K562 (cell line): ENCODE results near the gene WSCD2. TPM values are rescaled to one million over a fixed set of nuclear protein-coding genes. Genes with fewer than 3 reads are reported as not detected.

Experiments used
- CHD4 ChIP-seq: fragments of 200-600 bp; sonication (generic); IDR thresholded peaks from 3 replicates; pipeline ENCODE4 v1.6.1; 2012; ENCODE audit warnings: low read depth, mild to moderate bottlenecking, mixed read lengths, low read length, inconsistent platforms; ENCODE audit not compliant: insufficient read depth, insufficient replicate concordance, poor library complexity, severe bottlenecking
- KAT8 ChIP-seq: fragments of 450-650 bp; IDR thresholded peaks from 2 replicates; pipeline ENCODE4 v1.6.1; 2016; ENCODE audit warnings: low read depth, mild to moderate bottlenecking
- MTA1 ChIP-seq: fragments of 450-650 bp; IDR thresholded peaks from 2 replicates; pipeline ENCODE4 v1.6.1; 2017; ENCODE audit warnings: borderline replicate concordance
- NCOA2 ChIP-seq, 2 experiments: fragments of 450-650 bp; IDR thresholded peaks; 2 replicates each; pipeline ENCODE4 v1.6.1; 2018; ENCODE audit warnings: mild to moderate bottlenecking in 2 of 2, moderate library complexity in 1 of 2; ENCODE audit not compliant: partially characterized antibody in 2 of 2
- NUFIP1 ChIP-seq: fragments of 450-650 bp; IDR thresholded peaks from 2 replicates; pipeline ENCODE4 v1.6.1; 2018; ENCODE audit not compliant: partially characterized antibody
- RCOR1 ChIP-seq, 2 experiments: IDR thresholded peaks; 2 replicates each; pipeline ENCODE4 v1.6.1; 2012; ENCODE audit warnings: low read depth in 2 of 2, low read length in 2 of 2, borderline replicate concordance in 1 of 2, improper control_type of control experiment in 1 of 2
- SP1 ChIP-seq: sonication (generic); formaldehyde crosslinking; IDR thresholded peaks from 2 replicates; pipeline ENCODE4 v1.8.1; 2022; ENCODE audit warnings: mild to moderate bottlenecking, missing genetic modification reagents
- ZBTB8A ChIP-seq: fragments of 450-650 bp; IDR thresholded peaks from 2 replicates; pipeline ENCODE4 v1.6.1; 2018; ENCODE audit warnings: mild to moderate bottlenecking, moderate library complexity; ENCODE audit not compliant: partially characterized antibody
- ZNF274 ChIP-seq: IDR thresholded peaks from 2 replicates; pipeline ENCODE4 v1.6.1; 2011; ENCODE audit warnings: low read depth, mild to moderate bottlenecking, low read length, moderate library complexity, borderline replicate concordance
- ZNF41 ChIP-seq: fragments of 250-450 bp; sonication (Bioruptor Pico); conservative IDR thresholded peaks from 2 replicates; pipeline ENCODE4 v1.4.0; 2020; ENCODE audit warnings: mild to moderate bottlenecking
- ZNF561 ChIP-seq: fragments of 450-650 bp; formaldehyde crosslinking; conservative IDR thresholded peaks from 2 replicates; pipeline ENCODE4 v1.4.0; 2020; ENCODE audit warnings: mild to moderate bottlenecking, moderate library complexity
- ZNF583 ChIP-seq: fragments of 250-450 bp; sonication (Bioruptor Pico); IDR thresholded peaks from 2 replicates; pipeline ENCODE4 v1.4.0; 2020
- ZNF644 ChIP-seq: fragments of 200-800 bp; sonication (Bioruptor generic); IDR thresholded peaks from 2 replicates; pipeline ENCODE4 v1.6.1; 2016; ENCODE audit warnings: low read depth, missing genetic modification characterization, missing compliant biosample characterization
- ZNF695 ChIP-seq: fragments of 450-650 bp; formaldehyde crosslinking; IDR thresholded peaks from 2 replicates; pipeline ENCODE4 v1.4.0; 2020; ENCODE audit warnings: mild to moderate bottlenecking, moderate library complexity
- ZNF707 ChIP-seq: fragments of 250-450 bp; sonication (Bioruptor Pico); conservative IDR thresholded peaks from 2 replicates; pipeline ENCODE4 v1.8.0; 2022; ENCODE audit warnings: inconsistent platforms, mild to moderate bottlenecking, moderate library complexity
- ZNF830 ChIP-seq: fragments of 250-450 bp; sonication (Bioruptor Pico); IDR thresholded peaks from 2 replicates; pipeline ENCODE4 v1.5.0; 2021; ENCODE audit warnings: mild to moderate bottlenecking
- polyA plus RNA-seq, 8 experiments: library from polyadenylated mRNA; depleted of rRNA in 4 of 8; stranded (reverse) in 5 of 8; unstranded in 3 of 8; fragments of >200 nt; fragmentation: Nextera tagmentation in 2 of 8; fragmentation: Illumina TruSeq in 1 of 8; extraction: Ambion mirVana in 2 of 8; extraction: Trizol in 1 of 8; gene quantifications; 2 replicates each; pipeline versions ENCODE4 v1.2.1 to v1.2.3, GENCODE V29; 2011 to 2014; ENCODE audit warnings: inconsistent platforms in 1 of 8, missing spikeins in 1 of 8
- total RNA-seq, 7 experiments: library from RNA; depleted of rRNA in 6 of 7; stranded (reverse); fragments of >200 nt in 6 of 7; fragmentation: Illumina TruSeq in 2 of 7; extraction: Trizol in 2 of 7; gene quantifications; 2 replicates each; pipeline versions ENCODE4 v1.2.1 to v1.2.3, GENCODE V29; 2011 to 2021; ENCODE audit warnings: low replicate concordance in 1 of 7
- TF ChIP-seq, protein P1 (sequence below): fragments of 250-450 bp; sonication (Bioruptor Pico); IDR thresholded peaks from 2 replicates; pipeline ENCODE4 v1.4.0; 2020; ENCODE audit warnings: mild to moderate bottlenecking, moderate library complexity
- TF ChIP-seq, protein P2 (sequence below), 2 experiments: fragments of 450-650 bp; formaldehyde crosslinking in 1 of 2; IDR thresholded peaks; 2 replicates each; pipeline versions ENCODE4 v1.4.0 to v1.6.1; 2014 to 2020; ENCODE audit warnings: mild to moderate bottlenecking in 2 of 2, borderline replicate concordance in 1 of 2, low read depth in 1 of 2

WSCD2 gene
- total and polyA plus RNA-seq, 9 of the 15 experiments (the other 6 are each of a cell fraction or from before 2014, with no cell fraction given) = 0.72 to 14.1 (median 4.0) TPM

- TF ChIP-seq, protein P1, sequence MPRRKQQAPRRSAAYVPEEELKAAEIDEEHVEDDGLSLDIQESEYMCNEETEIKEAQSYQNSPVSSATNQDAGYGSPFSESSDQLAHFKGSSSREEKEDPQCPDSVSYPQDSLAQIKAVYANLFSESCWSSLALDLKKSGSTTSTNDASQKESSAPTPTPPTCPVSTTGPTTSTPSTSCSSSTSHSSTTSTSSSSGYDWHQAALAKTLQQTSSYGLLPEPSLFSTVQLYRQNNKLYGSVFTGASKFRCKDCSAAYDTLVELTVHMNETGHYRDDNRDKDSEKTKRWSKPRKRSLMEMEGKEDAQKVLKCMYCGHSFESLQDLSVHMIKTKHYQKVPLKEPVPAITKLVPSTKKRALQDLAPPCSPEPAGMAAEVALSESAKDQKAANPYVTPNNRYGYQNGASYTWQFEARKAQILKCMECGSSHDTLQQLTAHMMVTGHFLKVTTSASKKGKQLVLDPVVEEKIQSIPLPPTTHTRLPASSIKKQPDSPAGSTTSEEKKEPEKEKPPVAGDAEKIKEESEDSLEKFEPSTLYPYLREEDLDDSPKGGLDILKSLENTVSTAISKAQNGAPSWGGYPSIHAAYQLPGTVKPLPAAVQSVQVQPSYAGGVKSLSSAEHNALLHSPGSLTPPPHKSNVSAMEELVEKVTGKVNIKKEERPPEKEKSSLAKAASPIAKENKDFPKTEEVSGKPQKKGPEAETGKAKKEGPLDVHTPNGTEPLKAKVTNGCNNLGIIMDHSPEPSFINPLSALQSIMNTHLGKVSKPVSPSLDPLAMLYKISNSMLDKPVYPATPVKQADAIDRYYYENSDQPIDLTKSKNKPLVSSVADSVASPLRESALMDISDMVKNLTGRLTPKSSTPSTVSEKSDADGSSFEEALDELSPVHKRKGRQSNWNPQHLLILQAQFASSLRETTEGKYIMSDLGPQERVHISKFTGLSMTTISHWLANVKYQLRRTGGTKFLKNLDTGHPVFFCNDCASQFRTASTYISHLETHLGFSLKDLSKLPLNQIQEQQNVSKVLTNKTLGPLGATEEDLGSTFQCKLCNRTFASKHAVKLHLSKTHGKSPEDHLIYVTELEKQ = no peak
- TF ChIP-seq ZBTB8A (no peak), ZNF695 (CRISPR knock-in tag) (no peak), ZNF707 (CRISPR knock-in tag) (no peak), NUFIP1 (no peak), ZNF583 (no peak), CHD4 (peak; percentile 64), SP1 (CRISPR knock-in tag) (no peak), ZNF41 (CRISPR knock-in tag) (no peak), RCOR1 (IDR thresholded peaks at IDR 0.05; ENCODE audit: borderline replicate concordance in 1 of 2, low read depth in 2 of 2, low read length in 2 of 2) (0 out of 4 replicates have a peak, but pooled peaks of 1 of the 2 experiments have one; percentile 21), MTA1 (no peak), NCOA2 (IDR thresholded peaks at IDR 0.05; ENCODE audit: partially characterized antibody in 2 of 2) (no peak), ZNF644 (no peak), ZNF830 (CRISPR knock-in tag) (no peak), KAT8 (no peak), ZNF561 (no peak), ZNF274 (no peak)
- TF ChIP-seq, protein P2, sequence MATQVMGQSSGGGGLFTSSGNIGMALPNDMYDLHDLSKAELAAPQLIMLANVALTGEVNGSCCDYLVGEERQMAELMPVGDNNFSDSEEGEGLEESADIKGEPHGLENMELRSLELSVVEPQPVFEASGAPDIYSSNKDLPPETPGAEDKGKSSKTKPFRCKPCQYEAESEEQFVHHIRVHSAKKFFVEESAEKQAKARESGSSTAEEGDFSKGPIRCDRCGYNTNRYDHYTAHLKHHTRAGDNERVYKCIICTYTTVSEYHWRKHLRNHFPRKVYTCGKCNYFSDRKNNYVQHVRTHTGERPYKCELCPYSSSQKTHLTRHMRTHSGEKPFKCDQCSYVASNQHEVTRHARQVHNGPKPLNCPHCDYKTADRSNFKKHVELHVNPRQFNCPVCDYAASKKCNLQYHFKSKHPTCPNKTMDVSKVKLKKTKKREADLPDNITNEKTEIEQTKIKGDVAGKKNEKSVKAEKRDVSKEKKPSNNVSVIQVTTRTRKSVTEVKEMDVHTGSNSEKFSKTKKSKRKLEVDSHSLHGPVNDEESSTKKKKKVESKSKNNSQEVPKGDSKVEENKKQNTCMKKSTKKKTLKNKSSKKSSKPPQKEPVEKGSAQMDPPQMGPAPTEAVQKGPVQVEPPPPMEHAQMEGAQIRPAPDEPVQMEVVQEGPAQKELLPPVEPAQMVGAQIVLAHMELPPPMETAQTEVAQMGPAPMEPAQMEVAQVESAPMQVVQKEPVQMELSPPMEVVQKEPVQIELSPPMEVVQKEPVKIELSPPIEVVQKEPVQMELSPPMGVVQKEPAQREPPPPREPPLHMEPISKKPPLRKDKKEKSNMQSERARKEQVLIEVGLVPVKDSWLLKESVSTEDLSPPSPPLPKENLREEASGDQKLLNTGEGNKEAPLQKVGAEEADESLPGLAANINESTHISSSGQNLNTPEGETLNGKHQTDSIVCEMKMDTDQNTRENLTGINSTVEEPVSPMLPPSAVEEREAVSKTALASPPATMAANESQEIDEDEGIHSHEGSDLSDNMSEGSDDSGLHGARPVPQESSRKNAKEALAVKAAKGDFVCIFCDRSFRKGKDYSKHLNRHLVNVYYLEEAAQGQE (IDR thresholded peaks at IDR 0.05; ENCODE audit: borderline replicate concordance) = no peak
- TF ChIP-seq, protein P2 (CRISPR knock-in tag; IDR thresholded peaks at IDR 0.05; ENCODE audit: low read depth) = no peak
These were observed 2.0 kb upstream of the WSCD2 start (continued) for GRCh38 chr12:108126990-108127501.
